ENCODE data around the gene INPP5F.
"Not testable (repeated sequence)": the region's sequence is repeated elsewhere in the genome, so short reads cannot be mapped to it uniquely, and the experiment has no call there.

INPP5F gene

GRCh38 chr10:119782981-119783664, 57.3 kb downstream of the INPP5F start:
- Histone ChIP-seq H3K4me1 (0 out of 2 replicates have a peak, but pooled peaks cover 2% of the 10 kb centered on the region), H3K36me3 (no peaks in the 10 kb centered on the region), H3K4me3 (ENCODE audit: low read depth, low read length) (no peak overlapping the region), H3K9me3 (no peaks in the 10 kb centered on the region), H3K27me3 (no peaks in the 10 kb centered on the region)
- no peak for TF ChIP-seq CTCF (IDR thresholded peaks at IDR 0.05; ENCODE audit: low read depth, low read length)
- no peak for DNase-seq

DNA sequence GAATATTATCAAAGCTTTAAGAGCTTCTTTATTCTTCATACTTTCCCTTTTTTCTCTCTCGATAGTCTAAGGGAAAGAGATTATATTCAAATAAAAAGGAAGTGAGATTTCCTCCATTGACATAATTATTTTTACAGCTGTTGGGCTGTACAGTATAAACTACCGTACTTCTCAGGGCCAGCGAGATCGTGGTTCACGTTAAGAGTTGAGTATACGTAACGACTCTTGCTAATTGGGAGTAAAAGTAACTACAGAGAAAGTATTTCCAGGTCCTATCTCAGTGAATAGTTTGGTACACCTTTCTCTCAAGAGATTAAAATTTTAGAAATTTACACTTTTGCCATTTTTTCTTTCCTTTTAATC, 57.8 kb downstream of the INPP5F start:
- TF ChIP-seq CTCF (IDR thresholded peaks at IDR 0.05; ENCODE audit: low read depth, low read length), result no peak
- Histone ChIP-seq H3K4me3 (ENCODE audit: low read depth, low read length) (no peak overlapping the region), H3K4me1 (0 out of 2 replicates have a peak, but pooled peaks cover 2% of the 10 kb centered on the region), H3K36me3 (no peaks in the 10 kb centered on the region), H3K27me3 (no peaks in the 10 kb centered on the region), H3K9me3 (no peaks in the 10 kb centered on the region)
- no peak for DNase-seq

- DNase-seq, result no peak
- H3K4me1 ChIP-seq, result 0 out of 2 replicates have a peak, but pooled peaks cover 2% of the 10 kb centered on the region
- H3K9me3 ChIP-seq, result no peaks in the 10 kb centered on the region
- no peaks in the 10 kb centered on the region for H3K36me3 ChIP-seq
- no peaks in the 10 kb centered on the region for H3K27me3 ChIP-seq
- no peak overlapping the region for H3K4me3 ChIP-seq (ENCODE audit: low read depth, low read length)
- no peak for TF ChIP-seq CTCF (IDR thresholded peaks at IDR 0.05; ENCODE audit: low read depth, low read length)
Observed at GRCh38 chr10:119784340-119785067, 58.7 kb downstream of the INPP5F start.

- no peak for DNase-seq
- Histone ChIP-seq H3K4me3 (ENCODE audit: low read depth, low read length) (no peak overlapping the region), H3K4me1 (0 out of 2 replicates have a peak, but pooled peaks cover 2% of the 10 kb centered on the region), H3K27me3 (no peaks in the 10 kb centered on the region), H3K9me3 (no peaks in the 10 kb centered on the region), H3K36me3 (no peaks in the 10 kb centered on the region)
- TF ChIP-seq CTCF (IDR thresholded peaks at IDR 0.05; ENCODE audit: low read depth, low read length), result no peak
Observed at GRCh38 chr10:119786117-119786769, 60.4 kb downstream of the INPP5F start.

GRCh38 chr10:119795101-119795500, 69.3 kb downstream of the INPP5F start:
- not testable (repeated sequence) for H3K36me3 ChIP-seq; H3K9me3 ChIP-seq; H3K4me1 ChIP-seq; H3K27me3 ChIP-seq; H3K4me3 ChIP-seq (ENCODE audit: low read depth, low read length); DNase-seq

- no peaks in the 10 kb centered on the region for H3K4me1 ChIP-seq
- TF ChIP-seq CTCF (IDR thresholded peaks at IDR 0.05; ENCODE audit: low read depth, low read length), result no peak
Observed at GRCh38 chr10:119796039-119796438, 70.2 kb downstream of the INPP5F start.

More at GRCh38 chr10:119796039-119796438, 70.2 kb downstream of the INPP5F start:
- H3K27me3 ChIP-seq, result no peaks in the 10 kb centered on the region
- no peaks in the 10 kb centered on the region for H3K36me3 ChIP-seq
- no peaks in the 10 kb centered on the region for H3K9me3 ChIP-seq
- no peak overlapping the region for H3K4me3 ChIP-seq (ENCODE audit: low read depth, low read length)
- no peak for DNase-seq

All from BE2C (cell line).